Activated CD4-positive, alpha-beta T cell treated with anti-CD3 and anti-CD28 coated beads for 24 hours (primary cell): ENCODE data around the gene COX15.
A peak's percentile ranks its signal among the peaks of the same experiment; 100 is the strongest.
"Not testable (repeated sequence)": the region's sequence is repeated elsewhere in the genome, so short reads cannot be mapped to it uniquely, and the experiment has no call there.

Experiments
- DNase-seq, 2 donors: peaks; one replicate each; pipeline ENCODE4 v3.0.0-alpha.2; 2020; ENCODE audit warnings: low read depth in 2 of 2

The COX15 gene

DNA sequence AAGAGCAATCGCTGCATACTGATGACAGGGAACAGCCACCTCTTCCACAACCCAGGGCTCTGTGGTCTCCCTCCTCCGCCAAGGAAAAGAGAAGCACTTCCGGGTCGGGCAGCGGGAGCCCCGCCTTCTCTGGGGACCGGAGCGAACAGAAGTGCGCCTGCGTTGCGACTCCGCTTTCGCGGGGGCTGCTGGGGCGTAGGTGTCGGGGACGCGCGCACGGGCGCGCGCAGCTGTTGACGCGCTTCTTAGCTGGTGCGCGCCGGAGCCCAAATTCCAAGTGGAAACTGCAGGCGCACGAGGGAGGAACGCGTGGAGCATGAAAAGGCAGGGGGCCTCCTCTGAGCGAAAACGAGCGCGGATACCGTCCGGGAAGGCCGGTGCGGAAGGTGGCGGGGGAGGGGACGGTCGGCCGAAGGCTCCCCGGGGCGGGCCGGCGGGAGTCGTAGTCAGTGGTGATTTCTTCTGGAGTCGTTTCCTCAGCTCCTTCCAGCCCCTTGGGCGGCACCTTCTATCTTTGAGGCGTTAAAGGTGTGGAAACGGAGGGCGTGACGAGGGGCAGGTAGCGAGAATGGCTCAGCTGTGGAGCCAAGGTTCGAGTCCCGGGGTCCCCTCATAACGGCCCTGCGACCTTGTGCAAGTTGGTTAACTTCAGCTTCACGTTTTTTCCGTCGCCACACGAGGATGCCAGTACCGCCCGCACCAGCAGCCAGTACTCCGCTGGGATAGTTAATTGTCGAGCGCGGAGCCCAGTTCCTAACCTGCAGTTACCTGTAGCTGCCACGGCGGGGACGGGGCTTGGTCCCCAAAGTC lies at the start of gene COX15, which contains the start of gene CUTC:
COX15 (minus strand) TSS at position 95 of the 810 bp plus-strand sequence; CDS start at position 17, 78 bp downstream.
CUTC (plus strand) TSS at position 202 of the 810 bp plus-strand sequence; CDS start at position 317, 115 bp downstream.
- peak; percentile 89 for DNase-seq

DNA sequence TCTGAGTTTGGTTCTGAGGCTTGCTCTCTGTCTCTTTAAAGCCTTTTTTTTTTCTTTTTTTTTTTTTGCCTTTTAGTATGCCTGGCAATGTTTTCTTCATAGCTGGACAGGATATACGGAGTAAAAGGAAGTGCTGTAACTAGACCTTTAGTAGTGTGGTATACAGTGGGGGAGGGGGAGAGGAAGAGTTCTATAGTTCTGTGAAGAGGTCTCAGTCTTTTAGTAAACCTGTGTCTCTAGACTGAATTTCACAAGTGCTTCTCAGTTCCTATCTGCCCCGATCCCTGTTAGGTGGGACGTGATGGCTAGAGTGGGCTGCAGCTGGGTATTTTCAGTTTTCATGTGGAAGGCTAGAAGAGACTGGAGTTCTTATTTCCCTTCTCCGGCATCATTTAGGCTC lies 47.4 kb upstream of the COX15 start:
- DNase-seq = no peak

GRCh38 chr10:99777918-99778714 lies 46.2 kb upstream of the COX15 start:
- no peak for DNase-seq

DNA sequence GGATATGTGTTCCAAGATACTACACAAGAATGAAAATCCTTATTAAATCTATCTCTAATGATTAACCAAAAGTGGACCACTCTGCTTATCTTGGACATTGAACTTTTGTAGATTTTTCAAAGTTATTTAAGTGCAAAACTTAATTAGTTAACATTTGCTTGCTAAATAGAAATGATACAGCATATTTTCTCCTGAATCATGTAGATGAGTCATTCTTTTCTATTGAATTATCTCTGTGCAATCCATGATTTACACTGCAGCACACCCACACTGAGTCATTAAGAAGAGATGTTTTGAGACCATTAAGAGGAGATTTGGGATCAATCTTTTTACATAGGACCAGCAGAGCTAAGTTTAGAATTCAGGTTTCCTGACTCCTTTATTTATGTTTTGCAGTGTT lies 43.9 kb upstream of the COX15 start:
- no peak for DNase-seq

GRCh38 chr10:99770408-99771045 lies 38.6 kb upstream of the COX15 start:
- DNase-seq = no peak

- no peak for DNase-seq
These were observed 37.8 kb upstream of the COX15 start for GRCh38 chr10:99769706-99770105.

GRCh38 chr10:99768556-99768955 lies 36.6 kb upstream of the COX15 start:
- DNase-seq = no peak

GRCh38 chr10:99767901-99768300 lies 36.0 kb upstream of the COX15 start:
- no peak for DNase-seq

GRCh38 chr10:99766302-99766681 lies 34.4 kb upstream of the COX15 start:
- no peak for DNase-seq

DNA sequence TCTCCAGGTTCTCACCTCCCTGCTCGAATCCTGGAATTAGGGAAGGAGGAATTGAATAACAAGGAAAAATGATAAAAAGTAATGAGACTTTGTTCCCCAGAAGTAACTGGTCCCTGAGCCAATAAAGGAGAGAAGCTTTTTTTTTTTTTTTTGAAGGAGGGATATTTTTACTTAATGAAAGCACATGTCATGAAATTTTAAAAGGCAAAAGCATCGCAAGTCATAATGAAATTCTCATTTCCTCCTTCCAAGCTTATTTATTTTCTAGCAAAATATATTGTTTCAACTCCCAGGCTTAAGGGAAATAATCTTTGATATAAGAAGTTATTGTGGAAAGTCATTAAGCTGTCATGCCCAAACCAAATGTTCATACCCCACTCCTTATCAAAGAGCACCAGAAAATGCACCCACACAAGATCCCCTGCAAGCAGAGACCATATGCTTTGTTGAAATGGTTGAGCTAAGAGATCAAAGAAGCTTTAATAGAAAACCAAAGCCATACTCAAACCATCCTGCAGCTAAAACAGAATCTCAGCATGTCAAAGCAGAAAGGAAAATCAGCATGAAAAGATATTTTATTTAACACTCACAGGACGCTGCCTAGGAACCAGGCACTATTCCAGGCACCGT lies 33.9 kb upstream of the COX15 start:
- no peak for DNase-seq

DNA sequence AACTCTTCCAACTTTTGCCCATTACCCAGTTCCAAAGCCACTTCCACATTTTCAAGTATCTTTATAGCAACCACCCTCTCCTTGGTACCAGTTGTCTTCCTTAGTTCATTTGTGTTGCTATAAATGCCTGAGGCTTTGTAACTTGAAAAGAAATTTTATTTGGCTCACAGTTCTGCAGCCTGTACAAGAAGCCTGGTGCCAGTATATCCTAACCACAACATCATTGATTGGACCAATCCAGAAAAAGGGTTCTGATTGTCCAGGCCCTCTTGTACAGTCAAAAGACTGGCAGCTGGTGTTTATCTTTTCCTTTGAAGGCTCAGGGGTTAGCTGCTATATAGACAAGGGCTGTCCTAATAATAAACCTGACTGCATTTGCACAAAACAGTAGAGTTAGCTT lies 29.4 kb upstream of the COX15 start:
- DNase-seq = no peak

DNA sequence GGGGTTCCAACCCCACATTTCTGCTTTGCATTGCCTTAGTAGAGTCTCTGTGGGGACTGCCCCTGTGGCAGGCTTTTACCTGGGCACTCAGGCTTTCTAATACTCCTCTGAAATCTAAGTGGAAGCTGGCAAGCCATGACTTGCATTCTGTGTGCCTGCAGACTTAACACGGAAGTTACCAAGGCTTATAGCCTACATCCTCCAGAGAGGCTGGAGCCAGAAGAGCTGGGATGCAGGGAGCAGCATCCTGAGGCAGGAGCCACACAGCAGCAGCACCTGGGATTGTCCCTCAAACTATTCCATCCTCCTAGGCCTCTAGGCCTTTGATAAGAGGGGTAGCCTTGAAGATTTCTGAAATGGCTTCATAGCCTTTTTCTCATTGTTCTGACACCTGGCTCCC lies 28.4 kb upstream of the COX15 start:
- DNase-seq = no peak

DNA sequence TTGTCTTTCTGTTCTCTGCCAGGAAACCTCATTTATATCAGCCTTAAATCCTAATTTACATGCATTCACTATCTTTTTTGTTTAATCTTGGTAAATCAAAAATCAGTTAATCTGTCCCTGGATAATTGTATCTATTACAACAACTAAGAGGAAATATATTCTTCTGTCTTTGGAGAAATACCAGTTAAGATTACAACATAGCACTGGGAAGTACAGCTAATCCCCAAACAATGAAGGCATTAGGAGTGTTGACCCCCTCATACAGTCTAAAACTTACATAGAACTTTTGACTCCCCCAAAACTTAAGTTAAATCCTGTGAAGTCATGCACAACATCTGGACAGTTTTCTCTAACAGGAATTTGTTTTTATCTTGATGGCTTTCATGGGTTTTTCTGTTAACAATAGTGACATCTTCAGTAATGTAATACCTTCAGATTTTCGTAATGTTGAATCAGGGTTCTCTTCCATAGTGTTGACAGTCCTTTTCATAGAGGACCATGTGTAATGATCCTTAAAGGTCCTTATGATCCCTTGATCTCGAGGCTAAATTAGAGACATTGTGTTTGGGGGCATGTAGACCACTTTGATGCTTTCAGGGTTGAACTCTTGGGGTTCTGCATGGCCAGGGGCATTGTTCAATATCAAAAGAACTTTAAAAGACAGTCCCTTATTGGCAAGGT lies 26.4 kb upstream of the COX15 start:
- no peak for DNase-seq

DNA sequence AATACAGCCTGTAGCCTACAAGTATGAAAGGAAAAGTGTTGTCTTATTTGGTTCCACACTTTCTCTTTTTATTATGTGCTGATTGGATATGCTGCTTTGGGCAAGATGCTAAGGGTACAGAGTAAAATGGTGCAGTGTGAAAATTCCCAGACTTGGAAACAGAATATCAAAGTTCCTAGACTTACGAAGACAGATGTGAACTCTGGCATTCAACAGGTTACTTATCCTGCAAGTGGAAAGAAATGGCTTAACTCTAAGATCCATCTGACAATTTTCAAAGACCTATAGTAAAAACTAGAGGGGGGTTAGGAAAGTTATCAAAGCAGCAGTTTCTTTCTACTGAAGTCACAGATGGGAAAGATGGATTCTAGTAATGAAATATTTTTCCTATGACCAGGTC lies 24.2 kb upstream of the COX15 start:
- no peak for DNase-seq

DNA sequence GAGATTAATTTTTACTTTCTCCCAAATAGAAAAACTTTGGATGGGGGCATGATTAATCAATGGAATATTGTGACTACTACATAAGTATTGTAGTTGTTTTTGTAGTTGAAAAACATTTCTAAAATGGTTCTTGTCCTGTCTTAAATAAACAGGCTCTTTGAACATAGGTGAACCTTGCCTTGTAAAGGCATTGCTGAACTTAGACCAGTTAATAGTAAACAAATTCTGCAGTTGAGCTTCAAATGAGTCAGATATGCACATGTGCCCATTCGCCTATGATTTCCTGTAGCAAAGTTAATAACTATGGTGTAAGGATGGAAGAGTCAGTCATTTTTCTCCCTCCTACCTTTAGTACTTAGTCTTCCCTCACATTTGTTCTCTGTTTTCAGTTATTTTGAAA lies 22.7 kb upstream of the COX15 start:
- DNase-seq = no peak

- no peak for DNase-seq
These were observed 18.7 kb upstream of the COX15 start for GRCh38 chr10:99750641-99751040.

DNA sequence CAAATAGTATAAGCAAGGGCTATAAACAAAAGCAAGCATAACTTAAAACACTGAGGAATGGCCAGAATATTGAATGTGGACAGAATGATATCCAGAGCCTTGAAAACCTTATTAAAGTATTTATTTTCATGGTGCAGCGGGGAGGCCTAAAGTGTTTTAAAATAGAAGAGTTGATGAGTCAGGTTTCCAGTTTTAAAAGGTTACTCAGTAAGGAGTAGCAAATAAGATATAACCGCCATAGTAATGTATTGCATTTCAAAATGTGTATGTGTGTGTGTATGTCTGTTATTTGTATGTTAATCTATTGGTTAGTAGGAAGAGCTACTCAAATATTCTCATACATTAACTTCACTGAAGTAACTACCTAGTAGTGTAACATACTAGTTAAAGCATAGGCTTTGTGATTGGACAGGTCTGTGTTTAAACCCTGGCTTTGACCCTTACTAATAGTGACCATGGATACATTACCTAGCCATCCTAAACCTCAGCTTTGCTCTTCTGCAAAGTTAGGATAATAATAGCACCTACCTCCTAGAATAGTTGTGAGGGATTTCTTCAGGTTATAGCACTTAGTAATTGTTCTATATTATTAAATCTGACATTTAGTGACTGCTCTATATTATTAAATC lies 17.0 kb upstream of the COX15 start:
- DNase-seq = no peak

GRCh38 chr10:99746166-99746565 lies 14.2 kb upstream of the COX15 start:
- not testable (repeated sequence) for DNase-seq

DNA sequence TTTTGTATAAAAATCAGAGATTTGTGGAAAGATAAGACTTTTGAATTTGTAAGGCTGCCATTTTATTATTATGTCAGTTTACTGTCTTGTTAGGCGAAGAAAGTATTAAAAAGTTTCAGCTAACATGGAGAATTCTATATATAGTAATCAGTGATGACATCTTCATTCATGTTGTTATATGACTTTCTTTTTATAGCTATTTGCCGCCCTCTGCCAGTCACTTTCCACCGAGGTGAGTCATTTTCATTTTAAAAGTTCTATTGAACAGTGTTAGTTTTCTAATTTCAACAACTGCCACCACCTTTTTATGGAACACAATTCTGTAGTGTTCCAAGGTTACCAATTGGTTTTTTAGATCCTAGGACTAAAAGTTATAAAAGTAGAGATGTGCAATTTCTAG lies 11.9 kb upstream of the COX15 start:
- DNase-seq = no peak

- no peak for DNase-seq
These were observed 10.8 kb upstream of the COX15 start for GRCh38 chr10:99742701-99743100.

GRCh38 chr10:99742254-99742653 lies 10.3 kb upstream of the COX15 start:
- no peak for DNase-seq
